Upper lobe of left lung (tissue), 4 donors: Measurements from ENCODE around the gene PRTFDC1.

Experiments
- CTCF ChIP-seq, 6 experiments: fragments of 450-650 bp in 4 of 6; fragments of 200-600 bp in 2 of 6; sonication (generic) in 2 of 6; IDR thresholded peaks; one replicate each; pipeline ENCODE4 v1.5.1; 2016 to 2019; ENCODE audit warnings: antibody characterized with exemption in 6 of 6
- EP300 ChIP-seq, 4 donors: sonication (generic); formaldehyde crosslinking; IDR thresholded peaks; one replicate each; pipeline ENCODE4 v1.5.1; 2017; ENCODE audit warnings: antibody characterized with exemption in 4 of 4, control low read depth in 2 of 4
- POLR2A ChIP-seq, 4 donors: fragments of 450-650 bp; IDR thresholded peaks; one replicate each; pipeline ENCODE4 v1.5.1; 2016 to 2017; ENCODE audit warnings: antibody characterized with exemption in 4 of 4, mild to moderate bottlenecking in 2 of 4
- POLR2AphosphoS5 ChIP-seq, 2 donors: sonication (generic); formaldehyde crosslinking; IDR thresholded peaks; one replicate each; pipeline ENCODE4 v1.5.1; 2017; ENCODE audit warnings: antibody characterized with exemption in 2 of 2

DNA sequence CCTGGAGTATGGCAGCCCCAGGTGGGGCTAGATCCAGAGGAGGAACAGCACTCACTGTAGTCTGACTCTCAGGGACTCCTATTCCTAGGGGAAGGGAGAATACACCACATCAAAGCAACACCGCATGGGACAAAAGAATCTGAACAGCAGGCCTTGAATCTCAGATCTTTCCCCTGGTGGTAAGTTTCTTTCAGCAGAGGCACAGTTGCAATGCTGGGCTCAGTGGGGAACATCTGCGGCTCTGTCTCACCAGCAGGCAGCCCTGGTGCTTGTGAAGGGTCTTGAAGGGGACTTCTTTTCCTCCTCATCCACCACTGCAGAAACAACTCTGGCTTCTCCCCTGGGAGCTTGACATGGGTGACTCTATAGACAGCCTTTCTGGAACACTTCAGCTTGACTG, 117.5 kb downstream of the PRTFDC1 start:
- TF ChIP-seq CTCF (IDR thresholded peaks at IDR 0.05) (no peak), POLR2AphosphoS5 (IDR thresholded peaks at IDR 0.05) (no peak), EP300 (IDR thresholded peaks at IDR 0.05) (no peak), POLR2A (IDR thresholded peaks at IDR 0.05) (no peak)
